HG02840 (cell line): ENCODE data around the gene KCNQ1.

ENCODE experiments used
- ATAC-seq: cut with Tn5 transposase; IDR thresholded peaks from one replicate; pipeline ENCODE4 v1.9.1; 2021; ENCODE audit warnings: mild to moderate bottlenecking, moderate library complexity, moderate number of reproducible peaks; ENCODE audit not compliant: unreplicated experiment, low FRiP score

Gene KCNQ1

DNA sequence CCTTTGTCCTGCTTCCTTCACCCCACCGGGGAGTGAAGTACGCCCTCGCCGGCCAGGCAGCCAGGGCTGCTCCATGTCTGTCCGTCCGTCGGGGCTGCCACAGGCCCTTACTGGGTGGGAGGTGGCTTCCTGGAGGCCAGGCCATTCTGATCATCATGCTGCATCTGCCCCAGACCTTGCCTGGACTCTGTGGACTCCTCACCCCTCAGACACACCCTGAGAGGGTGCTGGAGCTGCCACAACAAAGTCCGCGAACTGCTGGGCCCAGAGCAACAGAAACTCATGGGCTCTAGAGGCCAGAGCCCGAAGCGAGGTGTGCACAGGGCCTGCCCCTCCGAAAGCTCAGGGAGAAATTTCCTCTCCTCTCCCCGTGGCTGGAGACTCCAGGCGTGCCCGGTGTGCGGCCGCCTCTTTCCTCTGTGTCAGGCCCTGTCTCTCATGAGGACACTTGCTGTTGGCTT is 130.8 kb downstream of the KCNQ1 start:
- ATAC-seq, result no peak

- no peak for ATAC-seq
Observed at GRCh38 chr11:2576111-2576510, 131.3 kb downstream of the KCNQ1 start.

DNA sequence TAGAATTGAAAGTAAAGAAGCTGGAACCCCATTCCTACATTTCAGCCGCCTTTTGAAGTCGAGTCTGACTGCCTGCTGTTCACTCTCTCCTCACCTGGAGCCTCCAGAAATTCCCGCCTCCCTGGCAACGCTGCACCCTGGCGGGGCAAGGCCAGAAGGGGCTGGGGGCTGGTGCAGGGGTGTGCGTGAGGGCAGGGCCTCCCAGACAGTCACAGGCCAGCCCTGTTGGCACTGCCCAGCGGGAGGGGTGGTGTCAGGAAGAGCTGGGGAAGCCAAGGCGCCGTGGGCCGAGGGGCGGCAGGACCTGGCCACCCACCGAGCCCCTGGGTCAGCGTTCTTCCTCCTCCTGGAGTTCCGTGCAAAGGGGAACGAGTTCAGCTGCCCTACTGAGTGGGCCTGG is 131.7 kb downstream of the KCNQ1 start:
- ATAC-seq, result no peak

GRCh38 chr11:2577031-2577990 is 132.5 kb downstream of the KCNQ1 start:
- ATAC-seq, result no peak

DNA sequence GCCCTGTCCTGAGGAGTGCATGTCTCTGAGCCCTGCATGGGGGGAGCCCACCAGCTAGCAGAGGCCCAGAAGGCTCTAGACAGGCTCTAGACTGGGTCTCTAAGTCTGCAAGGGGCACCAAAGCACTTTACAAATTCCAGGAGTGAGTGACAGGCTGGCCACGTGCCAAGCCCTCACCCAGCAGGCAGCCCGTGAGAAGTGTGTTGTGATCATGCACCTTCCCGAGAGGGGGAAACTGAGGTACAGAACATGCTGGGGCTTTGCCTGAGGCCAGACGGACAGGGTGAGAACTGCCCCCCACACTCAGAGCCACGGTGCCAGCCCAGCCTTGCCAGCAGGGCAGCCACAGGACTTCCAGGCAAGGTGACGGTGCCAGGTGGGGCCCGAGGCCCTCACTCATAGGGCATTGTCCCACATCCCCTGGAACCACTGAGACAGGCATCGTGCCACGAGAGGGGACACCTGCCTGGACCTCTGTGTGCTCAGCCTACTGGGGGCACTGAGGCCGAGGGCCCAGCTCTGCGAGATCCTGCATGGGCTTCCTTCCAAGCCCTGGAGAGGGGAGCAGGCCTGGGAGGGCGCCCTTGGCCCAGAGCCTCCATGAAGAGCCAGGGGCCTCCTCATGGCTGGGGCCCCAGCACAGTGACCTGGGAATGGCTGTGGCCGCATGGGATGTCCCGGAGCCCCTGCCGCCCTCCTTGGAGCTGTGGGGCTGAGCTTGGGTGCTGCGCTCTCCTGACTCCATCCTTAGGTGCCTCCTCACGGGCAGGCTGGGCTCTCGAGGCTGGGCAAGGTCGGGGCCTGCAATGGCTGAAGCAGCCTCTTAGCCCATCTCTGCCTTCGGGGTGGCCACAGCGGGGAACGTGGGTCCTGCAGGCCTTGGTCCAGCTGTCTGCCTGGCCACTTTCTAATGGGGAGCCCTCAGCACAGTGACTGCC is 133.5 kb downstream of the KCNQ1 start:
- no peak for ATAC-seq

- ATAC-seq, result no peak
Observed at GRCh38 chr11:2578929-2579270, 134.1 kb downstream of the KCNQ1 start.

GRCh38 chr11:2579315-2580060 is 134.7 kb downstream of the KCNQ1 start:
- ATAC-seq, result no peak

DNA sequence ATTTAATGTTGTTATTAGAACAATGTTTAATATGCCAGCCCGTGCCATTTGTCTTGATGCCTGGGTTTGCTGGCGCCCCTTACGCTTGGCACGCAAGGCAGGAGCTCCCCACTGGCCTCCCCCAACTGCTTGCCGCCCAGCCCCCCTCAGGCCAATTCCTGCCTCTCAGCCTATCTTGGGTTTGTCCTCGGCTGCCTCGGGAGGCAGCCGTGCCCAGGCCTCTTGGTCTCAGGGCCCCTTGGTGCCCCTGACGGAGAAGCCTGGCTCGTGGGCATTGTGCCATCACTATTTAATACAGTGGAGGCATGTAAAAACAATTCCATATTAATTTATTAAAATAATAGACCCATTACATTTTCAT is 135.2 kb downstream of the KCNQ1 start:
- ATAC-seq, result no peak

DNA sequence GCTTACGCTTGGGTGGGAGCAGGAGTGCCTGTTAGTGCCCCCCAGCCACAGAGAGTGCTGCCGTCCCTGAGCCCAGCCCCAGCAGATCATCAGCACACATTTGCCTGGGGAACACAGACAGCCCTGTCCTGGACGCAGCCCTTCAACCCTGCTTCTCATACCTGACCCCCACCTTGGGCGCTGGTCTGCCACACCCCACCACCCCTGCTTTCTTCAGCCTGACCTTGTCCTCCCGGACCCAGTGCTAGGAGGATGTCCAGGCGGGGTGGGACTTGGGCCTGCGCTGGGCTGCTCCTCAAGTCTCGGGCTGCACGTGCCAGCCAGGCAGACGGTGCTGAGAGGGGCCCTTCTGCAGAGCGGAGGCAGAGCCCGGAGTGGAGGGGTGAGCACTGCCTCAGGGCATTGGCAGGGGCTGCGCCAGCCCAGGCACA is 135.8 kb downstream of the KCNQ1 start:
- ATAC-seq, result no peak

- ATAC-seq, result no peak
Observed at GRCh38 chr11:2581151-2581930, 136.5 kb downstream of the KCNQ1 start.

GRCh38 chr11:2581931-2582350 is 137.1 kb downstream of the KCNQ1 start:
- no peak for ATAC-seq

DNA sequence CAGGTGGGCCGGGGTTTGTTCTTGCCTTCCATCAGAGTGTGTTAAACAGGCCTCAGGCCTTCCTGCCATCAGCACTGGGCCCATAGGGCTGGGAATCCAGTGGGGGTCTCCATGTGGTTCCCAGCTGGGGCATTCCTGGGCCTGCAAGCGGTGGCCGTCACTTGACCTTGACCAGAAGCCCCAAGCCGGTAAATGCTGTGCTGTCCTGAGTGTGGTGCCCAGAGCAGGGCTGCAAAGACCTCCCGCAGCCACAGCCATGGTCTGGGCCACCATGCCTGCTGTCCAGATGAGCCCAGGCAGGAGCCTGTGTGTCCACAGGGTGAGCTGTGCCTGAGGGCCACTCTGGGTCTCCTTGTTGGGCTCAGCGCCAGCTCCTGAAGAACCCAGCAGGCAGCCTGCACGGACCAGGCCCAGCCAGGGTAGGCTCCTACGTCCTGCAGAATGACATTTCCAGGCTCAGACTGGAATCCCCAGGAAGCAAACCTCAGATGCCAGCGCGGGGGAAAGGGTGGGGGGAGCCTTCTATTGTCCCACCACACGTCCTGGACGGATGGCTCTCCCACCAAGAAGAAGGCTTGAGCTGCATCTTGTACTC is 137.6 kb downstream of the KCNQ1 start:
- ATAC-seq, result no peak

GRCh38 chr11:2582946-2583604 is 138.3 kb downstream of the KCNQ1 start:
- ATAC-seq, result no peak

GRCh38 chr11:2583605-2583958 is 138.8 kb downstream of the KCNQ1 start:
- no peak for ATAC-seq

DNA sequence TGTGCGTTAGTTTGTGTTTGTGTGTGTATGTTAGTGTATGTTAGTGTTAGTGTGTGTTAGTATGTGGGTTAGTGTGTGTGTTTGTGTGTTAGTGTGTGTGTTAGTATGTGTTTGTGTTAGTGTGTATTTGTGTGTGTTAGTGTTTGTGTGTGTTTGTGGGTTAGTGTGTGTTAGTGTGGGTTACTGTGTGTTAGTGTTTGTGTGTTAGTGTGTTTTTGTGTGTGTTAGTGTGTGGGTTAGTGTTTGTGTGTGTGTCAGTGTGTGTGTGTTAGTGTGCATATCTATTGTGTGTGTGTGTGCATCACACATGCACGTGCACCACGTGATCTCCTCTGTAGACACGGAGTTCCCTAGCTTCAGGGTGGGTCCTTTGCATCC is 139.6 kb downstream of the KCNQ1 start:
- no peak for ATAC-seq

- no peak for ATAC-seq
Observed at GRCh38 chr11:2584812-2585565, 140.2 kb downstream of the KCNQ1 start.

DNA sequence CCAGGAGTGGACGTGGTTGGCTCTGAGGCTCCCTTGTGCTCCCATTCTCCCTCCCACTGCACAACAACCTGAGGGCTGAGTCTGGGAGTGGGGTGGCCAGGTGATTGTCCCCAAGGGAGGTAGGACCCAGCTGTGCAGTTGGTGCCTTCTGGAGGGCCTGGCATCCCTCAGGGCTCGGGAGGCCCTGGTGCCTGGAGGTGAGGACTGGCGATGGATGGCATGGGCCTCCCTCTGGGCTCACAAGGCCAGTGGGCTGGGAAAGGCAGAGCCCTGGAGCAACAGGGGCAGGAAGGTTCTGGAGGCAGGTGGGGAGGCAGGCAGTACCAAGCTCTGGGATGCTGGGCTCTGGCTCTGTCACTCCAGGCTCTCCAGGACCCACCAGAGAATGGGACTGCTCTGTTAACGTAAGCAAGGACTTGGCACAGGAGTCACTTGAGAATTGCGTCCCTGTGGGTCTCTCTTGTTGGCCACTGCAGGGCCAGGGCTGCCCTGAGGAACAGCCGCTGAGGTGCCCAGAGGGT is 140.8 kb downstream of the KCNQ1 start:
- no peak for ATAC-seq
